ENCODE results near the gene POC5. TPM values are rescaled to one million over a fixed set of nuclear protein-coding genes. Genes with fewer than 3 reads are reported as not detected.
"Not testable (repeated sequence)": the region's sequence is repeated elsewhere in the genome, so short reads cannot be mapped to it uniquely, and the experiment has no call there.

Gene POC5, protein sequence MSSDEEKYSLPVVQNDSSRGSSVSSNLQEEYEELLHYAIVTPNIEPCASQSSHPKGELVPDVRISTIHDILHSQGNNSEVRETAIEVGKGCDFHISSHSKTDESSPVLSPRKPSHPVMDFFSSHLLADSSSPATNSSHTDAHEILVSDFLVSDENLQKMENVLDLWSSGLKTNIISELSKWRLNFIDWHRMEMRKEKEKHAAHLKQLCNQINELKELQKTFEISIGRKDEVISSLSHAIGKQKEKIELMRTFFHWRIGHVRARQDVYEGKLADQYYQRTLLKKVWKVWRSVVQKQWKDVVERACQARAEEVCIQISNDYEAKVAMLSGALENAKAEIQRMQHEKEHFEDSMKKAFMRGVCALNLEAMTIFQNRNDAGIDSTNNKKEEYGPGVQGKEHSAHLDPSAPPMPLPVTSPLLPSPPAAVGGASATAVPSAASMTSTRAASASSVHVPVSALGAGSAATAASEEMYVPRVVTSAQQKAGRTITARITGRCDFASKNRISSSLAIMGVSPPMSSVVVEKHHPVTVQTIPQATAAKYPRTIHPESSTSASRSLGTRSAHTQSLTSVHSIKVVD
- 10.6 and 11.7 TPM in 2 replicates for total RNA-seq

DNA sequence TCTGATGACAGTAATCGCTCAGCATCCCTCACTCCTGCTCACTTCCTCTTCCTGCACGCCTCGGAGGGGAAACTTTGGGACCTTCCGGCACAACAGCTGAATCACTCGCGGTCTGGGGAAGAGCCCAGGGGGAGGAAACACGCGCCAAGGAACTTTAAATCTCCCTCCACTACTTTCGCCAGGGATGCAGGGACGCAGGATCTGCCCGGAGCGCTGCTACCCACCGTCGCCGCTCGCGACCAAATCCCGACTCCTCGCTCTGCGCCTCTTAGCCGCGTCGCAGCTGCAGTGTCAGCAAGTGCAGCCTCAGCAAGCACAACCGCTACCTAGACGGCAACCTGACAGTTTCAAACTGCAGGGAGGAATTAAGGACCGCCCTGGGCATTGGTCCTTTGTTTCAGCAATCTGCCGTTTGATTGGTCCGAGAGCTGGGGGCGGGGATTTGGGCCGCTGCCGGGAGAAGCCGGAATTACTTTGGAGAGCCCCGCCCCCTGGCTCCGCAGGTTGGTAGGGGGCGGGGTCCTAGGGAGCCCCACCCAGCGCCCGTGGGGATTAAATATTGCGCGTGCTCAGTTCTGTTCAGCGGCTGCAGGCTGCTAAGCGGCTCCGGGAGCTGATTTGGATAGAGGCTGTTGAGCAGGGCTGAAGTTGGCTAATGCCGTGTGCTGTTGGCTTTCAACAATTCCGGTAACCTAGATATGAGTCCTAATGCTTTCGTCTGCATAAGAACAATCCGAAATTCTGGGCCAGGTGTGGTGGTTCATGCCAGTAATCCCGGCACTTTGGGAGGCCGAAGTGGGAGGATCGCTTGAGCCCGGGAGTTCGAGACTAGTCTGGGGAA lies at the start of gene POC5:
POC5 (minus strand) TSS at position 356 of the 841 bp plus-strand sequence. CDS start 4,500 bp downstream, outside the sequence.
- no peak for DNase-seq (ENCODE audit: extremely low read depth, low read depth, low spot score)

DNA sequence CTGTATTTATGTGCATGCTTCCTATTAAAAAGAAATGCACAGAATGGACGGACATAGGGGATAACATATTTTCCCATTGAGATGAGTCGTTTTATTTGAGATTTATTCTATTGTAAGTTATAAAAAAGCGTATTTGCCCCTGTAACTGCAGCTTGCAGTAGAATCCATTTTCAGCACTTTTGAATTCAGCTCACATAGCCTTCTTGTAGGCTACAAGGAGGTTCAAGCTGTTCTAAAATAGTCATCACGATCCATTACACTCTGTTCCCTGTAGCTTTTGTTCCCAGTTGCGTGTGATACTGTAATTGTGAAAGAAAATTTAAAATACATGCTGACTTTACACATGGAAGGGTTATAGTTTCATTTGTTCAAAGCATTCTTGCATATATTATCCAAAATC lies 40.9 kb upstream of the POC5 start:
- DNase-seq (ENCODE audit: extremely low read depth, low read depth, low spot score), result no peak

DNA sequence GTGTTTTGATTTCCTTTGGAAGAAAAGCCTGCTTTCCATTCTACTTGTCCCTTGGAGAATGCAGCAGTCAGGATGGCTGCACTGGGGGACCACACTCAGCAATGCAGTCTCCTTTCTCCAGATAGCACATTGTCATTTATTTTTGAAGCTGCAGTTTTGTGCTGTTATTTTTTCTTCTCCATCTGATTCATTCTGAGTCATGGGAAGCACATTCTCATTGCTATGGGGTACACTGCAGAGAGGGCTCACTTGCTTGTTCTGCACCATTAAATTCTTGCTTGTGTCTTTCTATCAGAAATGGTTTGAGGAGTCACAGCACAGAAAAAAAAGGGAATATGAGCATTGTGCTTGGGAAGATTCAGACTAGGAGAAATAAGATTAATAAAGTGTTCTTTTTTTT lies 39.7 kb upstream of the POC5 start:
- no peak for DNase-seq (ENCODE audit: extremely low read depth, low read depth, low spot score)

DNA sequence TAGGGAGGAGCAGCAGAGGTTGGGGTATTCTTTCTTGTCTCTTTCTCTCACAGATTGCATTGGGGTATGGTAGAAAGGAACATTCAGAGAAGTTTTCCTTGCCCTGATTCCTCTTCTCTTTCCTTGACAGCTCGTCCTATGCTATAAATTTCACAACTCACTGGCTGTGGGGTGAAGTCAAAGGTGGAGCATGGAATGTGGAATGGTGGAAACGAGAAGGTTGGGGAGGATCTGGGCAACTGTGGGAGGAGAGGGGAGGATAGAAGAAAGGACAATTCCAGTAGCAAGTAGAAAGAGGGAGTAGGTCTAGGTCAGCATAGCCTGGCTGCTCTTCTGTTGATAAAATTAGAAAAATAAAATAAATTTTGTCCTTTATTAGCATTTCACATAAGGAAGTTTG lies 39.0 kb upstream of the POC5 start:
- no peak for DNase-seq (ENCODE audit: extremely low read depth, low read depth, low spot score)

DNA sequence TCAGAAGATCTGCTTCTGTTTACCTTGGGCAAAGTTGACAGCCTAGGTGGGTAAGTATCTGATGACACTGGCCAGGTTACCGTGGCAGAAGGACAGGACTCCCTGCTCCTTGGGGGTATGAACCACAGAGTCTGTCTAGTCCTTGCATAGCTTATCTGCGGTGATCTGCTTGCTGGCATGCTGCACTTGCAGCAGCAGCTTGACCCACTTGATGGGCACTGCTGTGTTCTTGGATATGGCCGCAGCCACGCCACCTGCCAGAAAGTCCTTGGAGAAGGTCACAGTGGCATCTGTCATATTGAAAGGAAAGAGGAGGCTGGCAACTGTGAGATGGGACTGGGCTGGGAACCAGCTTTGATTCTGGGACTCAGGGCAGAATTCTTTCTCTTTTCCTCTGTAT lies 35.9 kb upstream of the POC5 start:
- DNase-seq (ENCODE audit: extremely low read depth, low read depth, low spot score), result no peak

DNA sequence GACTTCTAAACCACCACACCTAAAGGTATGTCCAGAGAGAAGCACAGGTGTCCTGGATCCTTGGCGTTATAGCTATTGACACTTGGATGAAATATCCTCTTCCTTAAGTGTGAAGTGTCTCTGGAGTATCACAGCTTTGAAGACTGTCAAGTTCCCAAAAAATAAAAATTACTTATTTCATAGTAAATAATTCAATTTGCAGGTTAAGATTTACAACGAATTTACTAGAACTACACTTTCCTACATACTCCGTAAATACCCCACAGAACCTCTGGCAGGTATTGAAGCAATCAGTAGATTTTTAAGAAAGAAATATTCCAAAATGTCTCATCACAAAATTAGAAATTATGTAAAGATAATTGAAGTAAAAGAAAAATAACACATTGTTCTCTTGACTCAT lies 27.1 kb upstream of the POC5 start:
- no peak for DNase-seq (ENCODE audit: extremely low read depth, low read depth, low spot score)

DNA sequence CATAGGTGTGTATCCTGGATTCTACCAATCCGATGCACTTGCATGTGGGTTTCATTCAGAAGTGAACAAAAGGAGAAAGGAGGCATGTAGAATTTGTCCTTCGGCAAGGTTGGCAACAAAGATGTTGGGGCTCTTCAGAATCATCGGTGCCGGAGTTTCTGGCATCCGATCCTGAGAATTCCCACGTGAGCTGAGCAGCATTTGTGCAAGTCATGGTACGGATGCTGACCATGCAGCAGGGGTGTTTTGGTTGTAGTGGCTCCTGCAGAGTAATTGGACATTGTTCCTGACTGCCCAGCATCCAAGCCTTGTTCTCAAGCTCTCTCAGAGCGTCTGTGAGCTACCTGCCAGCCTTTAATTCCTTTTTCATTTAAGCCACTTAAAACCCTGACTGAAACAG lies 19.0 kb upstream of the POC5 start:
- no peak for DNase-seq (ENCODE audit: extremely low read depth, low read depth, low spot score)

DNA sequence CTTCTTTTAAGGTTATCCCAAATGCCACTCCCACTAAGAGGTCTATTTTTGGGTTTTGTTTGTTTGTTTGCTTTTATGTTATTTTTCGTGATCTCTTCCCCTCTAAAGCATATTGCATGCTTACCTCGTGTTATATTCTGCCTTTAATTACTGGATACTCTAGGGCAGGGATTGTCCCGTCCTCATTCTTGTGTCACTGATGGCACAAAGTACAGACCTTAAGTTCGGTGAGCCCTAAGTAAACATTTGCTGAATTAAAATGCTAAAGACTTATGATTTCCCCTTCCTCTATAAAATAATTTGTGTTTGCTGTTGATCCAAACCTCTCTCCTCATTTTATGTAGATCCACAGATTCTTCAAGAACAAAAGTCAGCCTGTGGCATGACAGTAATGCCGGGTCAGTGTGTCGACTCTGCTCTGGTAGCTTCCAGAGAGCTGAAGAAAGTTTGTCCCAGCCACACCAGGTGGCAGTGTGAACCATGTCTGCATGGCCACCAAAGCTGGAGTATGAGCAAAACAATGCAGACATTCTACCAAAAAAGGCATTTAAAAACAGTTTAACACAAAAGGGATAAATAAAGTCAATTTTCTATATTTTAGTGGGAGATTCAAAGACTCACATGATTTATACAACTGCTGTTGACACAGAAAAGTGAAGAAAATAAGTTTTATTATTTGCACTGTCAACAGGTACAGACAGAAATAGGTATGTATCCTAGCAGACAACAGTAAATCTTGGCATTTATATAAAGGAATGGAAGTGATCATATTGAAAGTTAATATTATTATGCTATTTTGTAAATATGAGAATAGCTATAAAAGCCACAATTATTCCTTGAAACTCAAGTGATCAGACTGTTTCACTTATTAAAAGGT lies 17.9 kb upstream of the POC5 start:
- DNase-seq (ENCODE audit: extremely low read depth, low read depth, low spot score), result no peak

DNA sequence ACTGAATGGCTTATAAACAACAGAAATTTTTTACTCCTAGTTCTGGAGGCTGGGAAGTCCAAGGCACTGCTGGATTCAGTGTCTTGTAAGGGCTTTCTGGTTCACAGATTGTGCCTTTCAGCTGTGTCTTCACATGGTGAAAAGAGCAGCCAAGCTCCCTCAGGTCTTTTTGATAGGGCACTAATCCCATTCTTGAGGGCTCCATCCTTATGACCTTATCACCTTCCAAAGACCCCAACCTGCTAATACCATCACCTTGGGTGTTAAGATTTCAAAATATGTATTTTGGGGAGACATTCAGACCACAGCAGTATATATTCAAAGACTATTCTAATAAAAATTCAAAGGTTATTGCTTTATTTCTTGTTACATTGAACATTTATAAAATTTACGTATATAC lies 16.5 kb upstream of the POC5 start:
- no peak for DNase-seq (ENCODE audit: extremely low read depth, low read depth, low spot score)

DNA sequence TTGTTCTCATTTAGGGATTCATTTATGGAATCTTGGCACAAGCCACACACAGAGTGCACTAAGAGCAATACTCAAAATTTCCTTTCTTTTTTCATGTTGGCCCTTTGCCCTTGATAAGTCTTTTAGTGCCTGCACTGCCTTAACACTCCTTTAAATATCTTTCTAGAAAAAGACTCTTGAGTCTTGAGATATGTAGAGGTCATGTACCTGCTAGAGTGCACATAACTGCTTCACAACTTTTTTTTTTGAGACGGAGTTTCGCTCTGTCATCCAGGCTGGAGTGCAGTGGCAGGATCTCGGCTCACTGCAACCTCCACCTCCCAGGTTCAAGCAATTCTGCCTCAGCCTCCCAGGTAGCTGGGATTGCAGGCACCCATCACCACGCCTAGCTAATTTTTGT lies 14.3 kb upstream of the POC5 start:
- DNase-seq (ENCODE audit: extremely low read depth, low read depth, low spot score), result not testable (repeated sequence)

DNA sequence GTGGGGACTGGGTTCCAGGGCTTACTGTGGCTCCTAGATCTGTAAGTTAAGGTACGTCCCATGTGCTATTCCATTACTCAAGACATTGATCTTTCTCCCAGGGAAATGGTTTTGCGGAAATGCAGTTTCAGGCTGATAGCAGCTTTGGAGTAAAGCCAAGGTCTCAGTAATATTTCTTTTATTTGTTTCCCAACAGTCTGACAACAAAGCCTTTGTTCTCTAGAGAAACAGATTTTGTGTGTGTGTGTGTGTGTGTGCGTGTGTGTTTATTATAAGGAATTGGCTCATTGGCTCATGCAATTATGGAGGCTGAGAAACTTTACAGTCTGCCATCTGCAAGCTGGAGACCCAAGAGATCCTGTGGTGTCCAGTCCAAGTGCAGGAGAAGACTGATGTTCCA lies 12.1 kb upstream of the POC5 start:
- no peak for DNase-seq (ENCODE audit: extremely low read depth, low read depth, low spot score)

DNA sequence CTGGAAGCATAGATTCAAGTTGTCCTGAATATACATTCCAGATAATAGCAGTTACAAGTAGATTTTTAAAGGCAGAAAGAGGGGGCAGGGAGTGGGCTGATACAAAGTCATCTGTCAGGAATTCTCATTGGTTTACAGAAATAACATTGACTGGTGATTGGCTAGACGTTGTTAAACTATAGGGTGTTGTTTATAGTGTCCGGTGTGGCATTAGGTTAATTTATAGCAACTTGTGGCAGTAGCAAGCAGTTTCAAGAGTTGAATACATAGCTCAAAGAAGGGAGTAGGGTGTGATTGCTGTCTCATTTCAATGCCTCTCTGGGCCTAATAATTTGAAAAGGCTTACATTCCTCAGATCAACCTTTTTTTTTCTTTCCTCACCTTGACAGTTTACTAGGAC lies 10.7 kb upstream of the POC5 start:
- no peak for DNase-seq (ENCODE audit: extremely low read depth, low read depth, low spot score)

DNA sequence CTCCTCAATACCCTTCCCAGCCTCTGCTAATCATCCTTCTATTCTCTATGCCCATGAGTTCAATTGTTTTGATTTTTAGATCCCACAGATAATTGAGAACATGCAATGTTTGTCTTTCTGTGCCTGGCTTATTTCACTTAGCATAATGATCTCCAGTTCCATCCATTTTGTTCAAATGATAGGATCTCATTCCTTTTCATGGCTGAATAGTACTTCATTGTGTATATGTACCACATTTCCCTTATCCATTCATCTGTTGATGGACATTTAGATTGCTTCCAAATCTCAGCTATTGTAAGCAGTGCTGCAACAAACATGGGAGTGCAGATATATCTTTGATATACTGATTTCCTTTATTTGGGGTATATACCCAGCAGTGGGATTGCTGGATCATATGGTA lies 9.0 kb upstream of the POC5 start:
- not testable (repeated sequence) for DNase-seq (ENCODE audit: extremely low read depth, low read depth, low spot score)

DNA sequence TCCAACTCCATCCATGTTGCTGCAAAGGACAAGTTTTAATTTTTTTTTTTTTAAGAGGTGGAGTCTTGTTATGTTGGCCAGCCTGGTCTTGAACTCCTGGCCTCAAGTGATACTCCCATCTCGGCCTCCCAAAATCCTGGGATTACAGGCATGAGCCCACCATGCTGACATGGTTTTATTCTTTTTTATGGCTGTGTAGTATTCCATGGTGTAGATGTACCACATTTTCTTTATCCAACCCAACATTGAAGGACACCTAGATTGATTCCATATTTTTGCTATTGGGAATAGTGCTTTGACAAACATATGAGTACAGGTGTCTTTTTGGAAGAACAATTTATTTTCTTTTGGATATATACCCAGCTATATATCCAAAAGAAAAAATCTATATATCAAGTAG lies 6.1 kb upstream of the POC5 start:
- DNase-seq (ENCODE audit: extremely low read depth, low read depth, low spot score), result no peak

DNA sequence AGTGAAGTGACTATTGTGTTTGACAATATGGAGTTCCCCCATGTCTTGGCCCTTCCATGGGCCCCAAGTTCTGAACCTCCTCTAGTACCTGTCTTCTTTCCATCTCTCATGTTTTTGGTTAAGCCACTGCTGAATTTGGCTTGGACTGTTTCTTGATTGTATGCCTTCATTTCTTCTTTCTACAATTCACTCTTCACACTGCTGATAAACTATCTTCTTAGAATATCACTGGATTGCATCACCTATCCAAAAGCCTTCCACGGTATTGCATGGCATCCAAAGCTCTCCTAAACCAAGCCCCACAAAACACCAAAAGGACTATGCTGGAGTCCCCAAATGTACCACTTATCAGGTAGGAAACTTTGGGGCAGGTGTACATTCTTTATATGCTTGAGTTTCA lies 4.3 kb upstream of the POC5 start:
- DNase-seq (ENCODE audit: extremely low read depth, low read depth, low spot score), result no peak

DNA sequence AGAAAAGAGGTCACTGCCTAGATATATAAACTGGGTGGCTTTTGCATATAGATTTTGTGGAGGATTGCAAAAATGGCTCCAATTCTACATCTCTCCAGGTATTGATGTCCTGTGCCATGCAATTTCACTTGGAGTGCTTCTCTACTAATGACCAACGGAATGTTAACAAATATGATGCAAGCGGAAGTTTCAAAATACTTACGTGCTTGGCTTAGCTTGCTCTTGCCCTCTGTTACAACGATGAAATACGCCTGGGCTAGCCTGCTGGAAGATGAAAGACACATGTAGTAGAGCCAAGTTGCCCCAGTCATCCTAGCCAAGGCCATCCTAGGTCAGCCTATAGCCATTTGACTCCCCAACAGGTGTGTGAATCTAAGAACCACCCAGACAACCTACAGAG lies 3.6 kb upstream of the POC5 start:
- no peak for DNase-seq (ENCODE audit: extremely low read depth, low read depth, low spot score)

DNA sequence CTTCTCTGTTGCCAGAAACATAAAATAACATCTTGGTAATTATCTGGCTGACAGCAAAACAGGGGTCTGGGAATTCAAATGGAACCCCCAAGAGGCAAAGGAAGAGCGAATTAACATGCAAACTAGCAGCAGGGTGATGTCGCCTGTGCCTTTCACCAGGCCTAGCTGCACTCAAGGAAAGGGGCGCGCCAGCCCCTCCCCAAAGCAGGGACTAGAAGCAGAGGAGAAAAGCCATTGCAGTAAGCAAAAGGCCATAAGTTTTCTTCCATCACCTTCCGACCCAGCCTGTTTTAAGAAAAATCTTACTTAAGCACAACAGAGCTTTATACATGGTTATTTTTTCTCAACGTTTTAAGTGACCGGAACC lies 539 bp downstream of the POC5 start:
- no peak for DNase-seq (ENCODE audit: extremely low read depth, low read depth, low spot score)

DNA sequence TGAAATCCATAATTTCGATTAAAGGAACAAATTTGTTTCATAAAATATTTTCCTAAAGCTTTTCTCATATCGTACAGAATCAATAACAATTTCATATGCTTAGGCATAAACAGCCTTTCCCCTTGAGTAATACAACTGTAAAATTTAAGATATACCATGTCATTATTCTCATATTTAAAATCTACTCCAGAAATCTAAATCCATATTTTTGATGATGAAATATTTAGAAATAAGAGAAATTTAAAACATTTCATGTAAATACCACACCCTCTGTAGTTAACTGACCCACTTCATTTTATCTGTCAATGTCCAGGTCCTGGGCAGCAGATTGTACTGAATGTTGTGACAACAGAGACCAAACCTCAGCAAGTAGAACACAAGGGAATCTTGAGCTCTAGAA lies 5.1 kb downstream of the POC5 start:
- DNase-seq (ENCODE audit: extremely low read depth, low read depth, low spot score), result no peak

DNA sequence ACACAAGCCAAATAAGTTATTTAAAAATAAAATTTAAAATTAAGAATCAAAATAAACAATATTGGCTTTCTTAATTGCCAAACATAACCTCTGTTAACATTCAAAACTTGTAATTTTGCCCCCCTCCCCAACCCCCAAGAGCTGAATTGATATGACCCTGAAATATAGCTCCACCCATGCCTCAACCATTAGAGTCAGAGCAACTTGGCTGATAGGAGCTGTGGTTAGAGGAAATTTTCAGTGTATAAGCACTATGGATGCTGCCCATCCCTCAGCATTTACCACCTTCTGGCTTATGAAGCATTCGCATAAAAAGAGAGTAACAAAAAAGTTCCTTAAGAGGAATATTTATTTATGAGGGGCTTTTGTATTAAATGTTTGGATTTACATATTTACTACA lies 6.1 kb downstream of the POC5 start:
- no peak for DNase-seq (ENCODE audit: extremely low read depth, low read depth, low spot score)

DNA sequence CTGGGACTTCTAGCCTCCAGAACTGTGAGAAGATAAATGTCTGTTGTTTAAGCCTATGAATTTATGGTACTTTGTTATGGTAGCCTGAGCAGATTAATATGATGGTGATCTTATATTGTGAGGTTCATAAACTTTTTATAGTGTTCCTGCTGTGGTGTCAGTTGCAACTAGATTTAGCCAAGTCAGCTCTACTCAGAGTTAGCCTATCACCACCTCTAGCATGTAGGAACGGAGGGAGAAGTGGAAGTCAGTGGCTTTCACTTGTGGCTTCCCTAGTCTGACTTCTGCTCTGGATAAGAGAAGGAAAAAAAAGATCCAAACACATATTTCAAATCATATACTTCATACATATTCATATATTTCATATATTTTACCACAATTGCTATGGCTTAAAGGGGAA lies 6.6 kb downstream of the POC5 start:
- DNase-seq (ENCODE audit: extremely low read depth, low read depth, low spot score), result no peak
